ENCODE measurements around the gene PTPRK. TPM values are rescaled to one million over a fixed set of nuclear protein-coding genes. Genes with fewer than 3 reads are reported as not detected.

Gene PTPRK
- total RNA-seq, 2 donors from 2014 or later: 94.1 to 117 TPM

- Histone ChIP-seq H3K9me3 (no peaks in the 10 kb centered on the region), H3K27ac (peak overlapping the region; percentile 3), H3K4me3 (no peak overlapping the region), H3K36me3 (no peaks in the 10 kb centered on the region), H3K9ac (ENCODE audit: low read depth in 2 of 2, low read length in 2 of 2) (peak overlapping the region in 1 of 2 donors; percentile 44), H3K4me1 (peaks cover 7% of the 10 kb centered on the region), H3K27me3 (no peaks in the 10 kb centered on the region)
- TF ChIP-seq CTCF (IDR thresholded peaks at IDR 0.05): no peak
- intact Hi-C loops (cut with DNase I): loop anchor here (10.0 kb wide), 1 partner anchor 182 kb away; no protein-coding TSS in a partner anchor
- DNase-seq: no peak
These were observed 3.9 kb downstream of the PTPRK start for GRCh38 chr6:128516514-128516898.

- Histone ChIP-seq H3K9me3 (no peaks in the 10 kb centered on the region), H3K4me1 (peaks cover 7% of the 10 kb centered on the region), H3K9ac (ENCODE audit: low read depth in 2 of 2, low read length in 2 of 2) (peak overlapping the region in 1 of 2 donors; percentile 44), H3K27me3 (no peaks in the 10 kb centered on the region), H3K27ac (peak overlapping the region; percentile 3), H3K36me3 (no peaks in the 10 kb centered on the region), H3K4me3 (no peak overlapping the region)
- intact Hi-C loops (cut with DNase I): loop anchor here (10.0 kb wide), 1 partner anchor 181 kb away; no protein-coding TSS in a partner anchor
- no peak for TF ChIP-seq CTCF (IDR thresholded peaks at IDR 0.05)
- no peak for DNase-seq
These were observed 4.6 kb downstream of the PTPRK start for GRCh38 chr6:128515550-128516513.

GRCh38 chr6:128513878-128514277 lies 6.5 kb downstream of the PTPRK start:
- H3K36me3 ChIP-seq: no peaks in the 10 kb centered on the region

DNA sequence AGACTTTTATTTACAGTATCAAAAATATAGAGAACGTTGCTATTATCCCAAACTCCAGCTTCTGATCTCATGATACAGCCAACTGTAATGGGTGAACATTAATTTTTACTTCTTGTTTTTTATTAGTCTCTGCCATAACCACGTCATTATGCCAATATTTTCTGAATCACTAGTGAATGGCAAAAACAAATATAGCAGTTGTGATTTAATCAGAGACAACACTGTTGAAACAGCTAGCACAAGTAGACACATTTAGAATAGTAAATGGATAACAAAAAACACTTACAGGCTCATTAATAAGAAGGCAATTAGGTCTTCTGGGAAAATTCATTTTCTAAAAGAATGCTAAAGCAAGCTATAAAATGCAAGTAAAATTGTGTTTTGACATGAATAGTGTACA lies 8.1 kb downstream of the PTPRK start:
- Histone ChIP-seq H3K9ac (ENCODE audit: low read depth in 2 of 2, low read length in 2 of 2) (no peak overlapping the region), H3K4me3 (no peak overlapping the region), H3K9me3 (no peaks in the 10 kb centered on the region), H3K4me1 (peaks cover 13% of the 10 kb centered on the region), H3K36me3 (no peaks in the 10 kb centered on the region), H3K27me3 (no peaks in the 10 kb centered on the region), H3K27ac (no peak overlapping the region)
- DNase-seq: no peak
- TF ChIP-seq CTCF (IDR thresholded peaks at IDR 0.05): no peak
- intact Hi-C loops (cut with DNase I): loop anchor here (10.0 kb wide), 1 partner anchor 177 kb away; no protein-coding TSS in a partner anchor

More at GRCh38 chr6:128513878-128514277, 6.5 kb downstream of the PTPRK start:
- no peak for TF ChIP-seq CTCF (IDR thresholded peaks at IDR 0.05)
- intact Hi-C loops (cut with DNase I): loop anchor here (10.0 kb wide), 1 partner anchor 179 kb away; no protein-coding TSS in a partner anchor
- H3K9me3 ChIP-seq: no peaks in the 10 kb centered on the region
- no peak overlapping the region for H3K4me3 ChIP-seq
- peaks cover 10% of the 10 kb centered on the region for H3K4me1 ChIP-seq
- H3K9ac ChIP-seq (ENCODE audit: low read depth in 2 of 2, low read length in 2 of 2): no peak overlapping the region
- no peak overlapping the region for H3K27ac ChIP-seq
- H3K27me3 ChIP-seq: no peaks in the 10 kb centered on the region
- DNase-seq: no peak

DNA sequence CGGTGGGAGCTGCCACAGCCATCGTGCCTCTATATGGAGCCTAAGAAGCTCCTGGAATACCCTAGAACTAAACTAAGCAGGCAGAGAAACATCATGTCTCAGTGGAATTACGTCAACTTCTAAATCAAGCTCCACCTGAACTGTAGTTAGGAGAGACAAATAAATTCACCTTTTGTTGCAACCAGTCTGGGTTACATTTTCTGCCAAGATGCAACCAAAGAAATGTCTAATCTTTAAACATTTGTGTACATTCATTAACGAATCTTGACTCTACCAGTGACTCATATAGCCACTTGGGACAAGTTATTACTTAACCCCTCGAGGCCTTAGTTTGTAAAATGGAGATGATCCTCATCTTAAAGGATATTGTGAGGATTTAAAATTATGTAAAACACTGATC lies 8.9 kb downstream of the PTPRK start:
- Histone ChIP-seq H3K9ac (ENCODE audit: low read depth in 2 of 2, low read length in 2 of 2) (peak overlapping the region in 1 of 2 donors; percentile 62), H3K27ac (peak overlapping the region; percentile 23), H3K4me3 (no peak overlapping the region), H3K36me3 (no peaks in the 10 kb centered on the region), H3K27me3 (no peaks in the 10 kb centered on the region), H3K4me1 (peaks cover 20% of the 10 kb centered on the region), H3K9me3 (no peaks in the 10 kb centered on the region)
- intact Hi-C loops (cut with DNase I): loop anchor here (10.0 kb wide), 1 partner anchor 177 kb away; no protein-coding TSS in a partner anchor
- DNase-seq: no peak
- no peak for TF ChIP-seq CTCF (IDR thresholded peaks at IDR 0.05)

All from colonic mucosa (tissue), 4 donors.